ENCODE data around the gene LEMD3.

DNA sequence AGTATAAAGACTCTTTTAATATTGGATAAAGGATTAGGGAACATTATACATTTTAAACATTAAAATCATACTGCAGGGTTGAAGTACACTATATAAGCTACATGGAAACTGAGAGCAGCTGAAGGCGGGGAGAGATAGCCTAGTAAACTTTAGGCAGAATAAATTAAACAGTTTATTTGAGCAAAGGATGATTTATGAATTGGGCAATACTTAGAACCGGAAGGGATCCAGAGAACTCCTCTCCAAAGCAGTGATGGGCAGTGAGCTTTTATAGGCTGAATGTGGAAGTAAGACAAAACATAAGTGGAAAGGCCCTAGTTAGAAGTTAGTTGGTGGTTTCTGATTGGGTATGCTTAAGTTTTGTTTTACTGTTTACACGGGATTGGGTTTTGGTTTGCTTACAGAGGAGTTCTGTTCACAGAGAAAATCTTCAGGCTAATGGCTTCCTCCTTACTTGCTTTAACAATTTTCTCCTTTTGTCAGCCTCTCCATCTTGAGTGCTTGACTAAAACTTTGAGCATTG is 18.9 kb downstream of the LEMD3 start:
- TF ChIP-seq, protein P1, sequence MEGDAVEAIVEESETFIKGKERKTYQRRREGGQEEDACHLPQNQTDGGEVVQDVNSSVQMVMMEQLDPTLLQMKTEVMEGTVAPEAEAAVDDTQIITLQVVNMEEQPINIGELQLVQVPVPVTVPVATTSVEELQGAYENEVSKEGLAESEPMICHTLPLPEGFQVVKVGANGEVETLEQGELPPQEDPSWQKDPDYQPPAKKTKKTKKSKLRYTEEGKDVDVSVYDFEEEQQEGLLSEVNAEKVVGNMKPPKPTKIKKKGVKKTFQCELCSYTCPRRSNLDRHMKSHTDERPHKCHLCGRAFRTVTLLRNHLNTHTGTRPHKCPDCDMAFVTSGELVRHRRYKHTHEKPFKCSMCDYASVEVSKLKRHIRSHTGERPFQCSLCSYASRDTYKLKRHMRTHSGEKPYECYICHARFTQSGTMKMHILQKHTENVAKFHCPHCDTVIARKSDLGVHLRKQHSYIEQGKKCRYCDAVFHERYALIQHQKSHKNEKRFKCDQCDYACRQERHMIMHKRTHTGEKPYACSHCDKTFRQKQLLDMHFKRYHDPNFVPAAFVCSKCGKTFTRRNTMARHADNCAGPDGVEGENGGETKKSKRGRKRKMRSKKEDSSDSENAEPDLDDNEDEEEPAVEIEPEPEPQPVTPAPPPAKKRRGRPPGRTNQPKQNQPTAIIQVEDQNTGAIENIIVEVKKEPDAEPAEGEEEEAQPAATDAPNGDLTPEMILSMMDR (IDR thresholded peaks at IDR 0.05) = no peak
- TF ChIP-seq EP300 (IDR thresholded peaks at IDR 0.05) (no peak), POLR2A (IDR thresholded peaks at IDR 0.05) (no peak)

Data from tibial nerve (tissue), 4 donors.